OCI-LY3 (cell line): ENCODE measurements around the gene SCARB1.

Experiments used
- H2AFZ ChIP-seq: fragments of 200-600, 300-600 bp; shearing (Covaris generic); 2 replicates; pipeline ENCODE4 v1.6.0; 2014; ENCODE audit warnings: antibody characterized with exemption, low read depth, low read length
- H3K27ac ChIP-seq: fragments of 200-600, 300-600 bp; sonication (generic); 2 replicates; pipeline ENCODE4 v1.5.1; 2014; ENCODE audit warnings: mild to moderate bottlenecking, low read length, moderate library complexity, mixed read lengths
- H3K27me3 ChIP-seq: fragments of 200-600, 300-600 bp; sonication (generic); 2 replicates; pipeline ENCODE4 v1.6.1; 2014; ENCODE audit warnings: low read depth, low read length, mixed read lengths
- H3K36me3 ChIP-seq: fragments of 200-600, 300-600 bp; sonication (generic); replicated peaks from 2 replicates; pipeline ENCODE3; 2014; ENCODE audit warnings: low read depth, low read length, mixed read lengths
- H3K4me1 ChIP-seq: fragments of 300-600, 200-600 bp; sonication (generic); 2 replicates; pipeline ENCODE4 v1.6.1; 2014; ENCODE audit warnings: low read length, mixed read lengths
- H3K4me2 ChIP-seq: fragments of 200-600, 300-600 bp; sonication (generic); 2 replicates; pipeline ENCODE4 v1.6.1; 2014; ENCODE audit warnings: low read length, mixed read lengths
- H3K4me3 ChIP-seq: fragments of 300-600, 200-600 bp; sonication (generic); 2 replicates; pipeline ENCODE4 v1.5.1; 2014; ENCODE audit warnings: antibody characterized with exemption, mild to moderate bottlenecking, low read length, moderate library complexity
- H3K79me2 ChIP-seq: fragments of 300-600, 200-600 bp; shearing (Covaris generic); 2 replicates; pipeline ENCODE4 v1.6.1; 2014; ENCODE audit warnings: mild to moderate bottlenecking, low read length, mixed read lengths
- H3K9ac ChIP-seq: fragments of 300-600, 200-600 bp; shearing (Covaris generic); 2 replicates; pipeline ENCODE4 v1.6.0; 2014; ENCODE audit warnings: mild to moderate bottlenecking, low read length, moderate library complexity
- H3K9me3 ChIP-seq: fragments of 200-600, 300-600 bp; shearing (Covaris generic); 2 replicates; pipeline ENCODE4 v1.6.1; 2014; ENCODE audit warnings: low read length, mixed read lengths; ENCODE audit not compliant: insufficient read depth
- H4K20me1 ChIP-seq: fragments of 200-600, 300-600 bp; sonication (generic); 2 replicates; pipeline ENCODE4 v1.6.1; 2016; ENCODE audit warnings: low read length, mixed read lengths; ENCODE audit not compliant: insufficient read depth
- CTCF ChIP-seq: fragments of 200-600, 300-600 bp; sonication (generic); IDR thresholded peaks from 2 replicates; pipeline ENCODE4 v1.5.1; 2014; ENCODE audit warnings: antibody characterized with exemption, low read length, low read depth
- EZH2phosphoT487 ChIP-seq: fragments of 200-600 bp; shearing (Covaris generic); IDR thresholded peaks from 2 replicates; pipeline ENCODE4 v1.6.1; 2018; ENCODE audit warnings: antibody characterized with exemption, mixed run types, low read depth

SCARB1 gene

GRCh38 chr12:124805876-124806668, 57.6 kb downstream of the SCARB1 start:
- Histone ChIP-seq H3K36me3 (peaks cover 43% of the 10 kb centered on the region), H3K9ac (no peak overlapping the region), H3K4me1 (peaks cover 4% of the 10 kb centered on the region), H2AFZ (no peak overlapping the region), H3K27me3 (no peaks in the 10 kb centered on the region), H3K4me3 (no peak overlapping the region), H3K27ac (no peak overlapping the region), H3K79me2 (no peaks in the 10 kb centered on the region), H3K9me3 (no peaks in the 10 kb centered on the region), H3K4me2 (no peak overlapping the region), H4K20me1 (no peaks in the 10 kb centered on the region)
- TF ChIP-seq CTCF: no peak
- TF ChIP-seq EZH2phosphoT487: no peak

- H3K9me3 ChIP-seq: no peaks in the 10 kb centered on the region
- peaks cover 42% of the 10 kb centered on the region for H3K36me3 ChIP-seq
- H3K4me2 ChIP-seq: no peak overlapping the region
- no peak for TF ChIP-seq EZH2phosphoT487
- TF ChIP-seq CTCF: no peak
- no peak overlapping the region for H3K9ac ChIP-seq
- H2AFZ ChIP-seq: no peak overlapping the region
- H3K79me2 ChIP-seq: no peaks in the 10 kb centered on the region
- no peak overlapping the region for H3K4me3 ChIP-seq
- no peaks in the 10 kb centered on the region for H3K4me1 ChIP-seq
- no peak overlapping the region for H3K27ac ChIP-seq
- H4K20me1 ChIP-seq: no peaks in the 10 kb centered on the region
- H3K27me3 ChIP-seq: no peaks in the 10 kb centered on the region
These were observed 58.6 kb downstream of the SCARB1 start for GRCh38 chr12:124805050-124805449.

GRCh38 chr12:124804011-124804621, 59.5 kb downstream of the SCARB1 start:
- H3K4me3 ChIP-seq: no peak overlapping the region
- H4K20me1 ChIP-seq: no peaks in the 10 kb centered on the region
- no peak overlapping the region for H3K27ac ChIP-seq
- H3K27me3 ChIP-seq: no peaks in the 10 kb centered on the region
- H3K9ac ChIP-seq: no peak overlapping the region
- H3K4me1 ChIP-seq: no peaks in the 10 kb centered on the region
- H2AFZ ChIP-seq: no peak overlapping the region
- H3K36me3 ChIP-seq: peaks cover 35% of the 10 kb centered on the region
- no peaks in the 10 kb centered on the region for H3K9me3 ChIP-seq
- H3K79me2 ChIP-seq: no peaks in the 10 kb centered on the region
- H3K4me2 ChIP-seq: no peak overlapping the region
- TF ChIP-seq CTCF (no peak), EZH2phosphoT487 (no peak)

- H3K27me3 ChIP-seq: no peaks in the 10 kb centered on the region
- H3K4me3 ChIP-seq: no peak overlapping the region
- H3K9ac ChIP-seq: no peak overlapping the region
- H4K20me1 ChIP-seq: no peaks in the 10 kb centered on the region
- H2AFZ ChIP-seq: no peak overlapping the region
- H3K36me3 ChIP-seq: peaks cover 37% of the 10 kb centered on the region
- H3K4me2 ChIP-seq: no peak overlapping the region
- H3K27ac ChIP-seq: no peak overlapping the region
- no peaks in the 10 kb centered on the region for H3K9me3 ChIP-seq
- H3K4me1 ChIP-seq: no peaks in the 10 kb centered on the region
- TF ChIP-seq CTCF (no peak), EZH2phosphoT487 (no peak)
- no peaks in the 10 kb centered on the region for H3K79me2 ChIP-seq
These were observed 61.3 kb downstream of the SCARB1 start for GRCh38 chr12:124802361-124802760.
